Right forelimb (tissue), 1 donor: Measurements from ENCODE around the gene PIH1D1.
"Not testable (repeated sequence)": the region's sequence is repeated elsewhere in the genome, so short reads cannot be mapped to it uniquely, and the experiment has no call there.

Source experiments
- DNase-seq: peaks from one replicate; pipeline ENCODE4 v3.0.0-alpha.2; 2018

The PIH1D1 gene

GRCh38 chr19:49479975-49480628, 28.5 kb upstream of the PIH1D1 start:
- DNase-seq: no peak

GRCh38 chr19:49475995-49476880, 24.6 kb upstream of the PIH1D1 start:
- DNase-seq: no peak

GRCh38 chr19:49475191-49475917, 23.7 kb upstream of the PIH1D1 start:
- DNase-seq: no peak

GRCh38 chr19:49474542-49474924, 22.9 kb upstream of the PIH1D1 start:
- DNase-seq: no peak

- DNase-seq: peak; percentile 84
Observed at GRCh38 chr19:49473868-49474541, 22.4 kb upstream of the PIH1D1 start, which contains the start of gene FLT3LG. TSS of gene FLT3LG (plus strand) at chr19:49474215. CDS start at chr19:49474640, 425 bp downstream.

GRCh38 chr19:49473501-49473867, 21.9 kb upstream of the PIH1D1 start:
- DNase-seq: not testable (repeated sequence)

GRCh38 chr19:49472936-49473335, 21.3 kb upstream of the PIH1D1 start:
- DNase-seq: no peak

GRCh38 chr19:49470615-49470978, 19.0 kb upstream of the PIH1D1 start:
- no peak for DNase-seq

- DNase-seq: no peak
Observed at GRCh38 chr19:49469828-49470614, 18.4 kb upstream of the PIH1D1 start.

GRCh38 chr19:49468746-49469447, 17.3 kb upstream of the PIH1D1 start:
- DNase-seq: peak; percentile 75

GRCh38 chr19:49468199-49468598, 16.6 kb upstream of the PIH1D1 start:
- DNase-seq: no peak

GRCh38 chr19:49465371-49465770, 13.8 kb upstream of the PIH1D1 start:
- DNase-seq: no peak

- no peak for DNase-seq
Observed at GRCh38 chr19:49463960-49464740, 12.5 kb upstream of the PIH1D1 start.

- no peak for DNase-seq
Observed at GRCh38 chr19:49462492-49462891, 10.9 kb upstream of the PIH1D1 start.

GRCh38 chr19:49461656-49462055, 10.0 kb upstream of the PIH1D1 start:
- DNase-seq: no peak

- DNase-seq: not testable (repeated sequence)
Observed at GRCh38 chr19:49461130-49461529, 9.5 kb upstream of the PIH1D1 start.

- no peak for DNase-seq
Observed at GRCh38 chr19:49459388-49459787, 7.8 kb upstream of the PIH1D1 start.

GRCh38 chr19:49458567-49458903, 6.9 kb upstream of the PIH1D1 start:
- no peak for DNase-seq

- no peak for DNase-seq
Observed at GRCh38 chr19:49456326-49456725, 4.7 kb upstream of the PIH1D1 start.

GRCh38 chr19:49455773-49456172, 4.2 kb upstream of the PIH1D1 start:
- no peak for DNase-seq

GRCh38 chr19:49453757-49454240, 2.2 kb upstream of the PIH1D1 start:
- DNase-seq: no peak
